Measurements from ENCODE around the gene TM9SF4.

Gene TM9SF4, protein sequence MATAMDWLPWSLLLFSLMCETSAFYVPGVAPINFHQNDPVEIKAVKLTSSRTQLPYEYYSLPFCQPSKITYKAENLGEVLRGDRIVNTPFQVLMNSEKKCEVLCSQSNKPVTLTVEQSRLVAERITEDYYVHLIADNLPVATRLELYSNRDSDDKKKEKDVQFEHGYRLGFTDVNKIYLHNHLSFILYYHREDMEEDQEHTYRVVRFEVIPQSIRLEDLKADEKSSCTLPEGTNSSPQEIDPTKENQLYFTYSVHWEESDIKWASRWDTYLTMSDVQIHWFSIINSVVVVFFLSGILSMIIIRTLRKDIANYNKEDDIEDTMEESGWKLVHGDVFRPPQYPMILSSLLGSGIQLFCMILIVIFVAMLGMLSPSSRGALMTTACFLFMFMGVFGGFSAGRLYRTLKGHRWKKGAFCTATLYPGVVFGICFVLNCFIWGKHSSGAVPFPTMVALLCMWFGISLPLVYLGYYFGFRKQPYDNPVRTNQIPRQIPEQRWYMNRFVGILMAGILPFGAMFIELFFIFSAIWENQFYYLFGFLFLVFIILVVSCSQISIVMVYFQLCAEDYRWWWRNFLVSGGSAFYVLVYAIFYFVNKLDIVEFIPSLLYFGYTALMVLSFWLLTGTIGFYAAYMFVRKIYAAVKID

DNA sequence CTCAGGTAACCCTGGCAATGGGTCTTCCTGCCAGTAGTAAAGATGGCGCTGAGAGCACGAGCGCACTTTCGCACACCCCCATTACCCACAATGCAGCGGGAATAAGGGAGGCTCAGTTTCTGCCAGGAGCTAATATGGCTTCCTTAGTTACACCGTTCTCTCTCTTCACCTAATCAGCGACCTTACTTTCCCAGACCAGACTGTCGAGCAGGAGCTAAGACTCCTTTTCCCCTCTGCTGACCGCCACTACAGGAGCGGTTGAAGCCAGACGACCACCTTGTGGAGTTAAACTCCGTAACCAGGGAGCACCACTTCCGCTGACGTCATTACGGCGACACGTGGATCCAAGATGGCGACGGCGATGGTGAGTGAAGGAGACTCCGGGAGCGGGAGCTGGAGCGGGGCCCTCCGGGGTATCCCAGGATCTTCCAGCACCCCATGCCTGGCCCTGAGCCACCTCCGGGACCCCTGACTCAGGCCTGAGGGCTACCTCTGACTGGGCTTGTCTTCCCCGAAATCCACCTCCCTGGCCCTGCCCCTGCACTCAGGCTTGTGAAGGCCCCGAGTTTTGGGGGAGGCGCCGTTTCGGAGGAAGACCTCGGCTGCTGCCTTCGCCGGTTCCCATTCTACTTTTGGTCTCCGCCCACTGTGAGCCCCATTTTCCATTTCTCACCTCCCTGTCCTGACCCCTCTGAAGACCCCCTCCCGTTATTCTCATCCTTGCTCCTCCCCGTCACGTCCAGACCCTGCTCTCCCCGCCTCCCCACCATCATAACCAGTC lies at the start of gene TM9SF4:
TM9SF4 (plus strand) TSS at position 323 of the 781 bp plus-strand sequence; CDS start at position 350, 27 bp downstream.
- peak; percentile 87 to 90 for DNase-seq

DNA sequence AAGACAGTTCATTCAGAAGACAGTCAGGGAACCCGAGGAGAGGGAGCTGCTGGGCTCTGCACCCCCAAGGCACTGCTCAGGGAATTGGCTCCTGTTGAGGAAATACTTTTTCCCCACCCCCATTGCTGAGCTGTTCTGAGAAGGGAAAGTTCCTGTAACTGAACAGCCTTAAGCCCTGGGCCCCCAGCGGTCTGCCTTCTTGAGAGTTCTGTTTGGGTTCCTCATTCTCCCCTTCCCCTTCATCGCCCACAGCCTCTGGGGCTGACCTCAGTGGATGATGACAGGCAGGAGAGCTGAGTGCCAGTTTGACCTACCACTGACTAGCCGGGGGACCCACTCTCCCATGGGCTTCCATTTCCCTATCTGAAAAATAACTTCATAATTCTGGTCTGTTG lies 46.7 kb upstream of the TM9SF4 start:
- DNase-seq, result peak; percentile 90 to 92

DNA sequence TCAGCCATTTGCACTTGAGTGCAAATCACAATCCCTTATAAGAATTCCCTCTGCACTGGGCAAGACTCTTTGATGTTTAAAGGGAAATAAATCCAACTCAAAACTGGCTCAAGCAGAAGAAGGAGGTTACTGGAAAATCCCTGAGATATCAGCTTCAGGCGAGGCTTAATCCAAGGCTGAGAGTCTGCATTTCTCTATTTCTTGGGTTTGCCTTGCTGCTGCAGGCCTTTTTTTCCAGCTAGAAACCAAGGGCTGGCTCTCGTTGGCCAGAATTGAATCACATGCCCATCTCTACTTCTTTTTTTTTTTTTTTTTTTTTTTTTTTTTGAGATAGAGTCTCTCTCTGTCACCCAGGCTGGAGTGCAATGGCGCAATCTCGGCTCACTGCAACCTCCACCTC lies 45.8 kb upstream of the TM9SF4 start:
- DNase-seq, result peak; percentile 54 to 65

DNA sequence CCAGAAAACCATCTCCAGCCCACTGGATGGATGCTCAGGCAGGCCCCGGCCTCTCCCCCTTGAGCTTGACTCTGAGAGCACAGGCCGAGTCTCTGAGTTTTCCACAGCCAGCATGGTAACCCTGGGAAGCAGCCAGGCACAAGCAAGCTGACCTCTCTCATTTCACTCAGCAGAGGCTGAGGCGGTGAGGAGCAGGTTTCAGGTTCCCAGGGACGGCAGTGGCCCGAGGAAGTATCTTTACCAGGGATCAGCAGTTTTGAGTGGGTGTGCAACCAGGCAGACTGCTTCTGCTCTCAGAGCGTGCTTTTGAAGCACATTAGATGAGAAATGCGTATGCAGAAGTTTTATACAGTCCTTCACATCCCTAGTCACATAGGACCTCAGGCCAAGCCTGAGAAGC lies 44.8 kb upstream of the TM9SF4 start:
- no peak for DNase-seq

DNA sequence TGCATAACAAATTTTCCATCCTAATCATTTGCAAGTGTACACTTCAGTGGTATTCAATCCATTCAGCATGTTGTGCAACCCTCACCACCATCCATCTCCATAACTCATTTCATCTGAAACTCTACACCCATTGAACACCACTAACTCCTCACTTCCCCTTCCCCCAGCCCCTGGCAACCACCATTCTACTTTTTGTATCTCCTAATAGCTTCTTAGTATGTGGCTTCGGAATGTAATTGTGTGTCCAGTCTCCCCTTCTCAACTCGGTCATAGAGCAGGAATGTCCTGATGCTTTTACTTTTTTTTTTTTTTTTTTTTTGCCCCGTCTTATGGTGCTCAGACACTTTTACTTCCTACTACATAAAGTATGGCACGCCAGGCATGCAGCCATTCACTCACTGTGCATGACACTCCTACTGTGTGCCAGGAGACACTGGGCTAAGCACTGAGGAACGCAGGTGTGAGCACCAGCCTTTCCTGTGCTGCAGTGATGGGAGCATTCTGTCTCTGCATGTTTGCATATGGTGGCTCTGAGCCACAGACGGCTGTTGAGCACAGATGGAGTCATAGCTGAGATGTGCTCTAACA lies 42.2 kb upstream of the TM9SF4 start:
- no peak for DNase-seq

DNA sequence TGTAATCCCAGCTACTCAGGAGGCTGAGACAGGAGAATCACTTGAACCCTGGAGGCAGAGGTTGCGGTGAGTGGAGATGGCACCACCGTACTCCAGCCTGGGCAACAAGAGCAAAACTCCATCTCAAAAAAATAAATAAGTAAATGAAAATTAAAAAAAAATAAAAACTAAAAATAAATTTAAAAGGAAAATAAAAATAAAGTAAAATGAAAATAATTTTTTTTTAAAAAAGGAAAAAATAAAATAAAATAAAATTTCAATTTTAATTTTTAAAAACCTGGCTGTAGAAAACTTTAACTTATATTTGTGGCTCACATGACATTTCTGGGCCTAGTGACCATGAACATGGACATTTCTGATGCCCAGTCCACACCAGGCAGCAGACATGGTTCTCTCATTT lies 41.3 kb upstream of the TM9SF4 start:
- no peak for DNase-seq

DNA sequence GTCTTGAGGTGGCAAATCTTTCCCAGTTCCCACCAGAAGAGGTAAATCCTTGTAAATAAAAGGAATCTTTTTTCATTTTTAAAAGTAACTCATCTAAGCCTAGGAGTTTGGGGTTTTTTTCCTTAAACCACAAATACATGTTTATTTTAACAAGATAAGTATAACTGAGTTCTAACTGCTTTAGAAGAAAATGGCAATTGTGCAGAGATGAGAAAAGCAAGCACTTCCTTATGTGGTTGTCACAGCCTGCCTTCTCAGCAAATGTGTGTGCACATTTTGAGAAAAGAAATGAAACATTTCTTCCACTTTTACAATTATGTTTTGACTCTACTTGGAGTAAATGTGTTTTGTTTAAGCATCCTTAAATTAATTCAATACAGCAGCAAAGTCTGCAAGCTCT lies 39.8 kb upstream of the TM9SF4 start:
- no peak for DNase-seq

DNA sequence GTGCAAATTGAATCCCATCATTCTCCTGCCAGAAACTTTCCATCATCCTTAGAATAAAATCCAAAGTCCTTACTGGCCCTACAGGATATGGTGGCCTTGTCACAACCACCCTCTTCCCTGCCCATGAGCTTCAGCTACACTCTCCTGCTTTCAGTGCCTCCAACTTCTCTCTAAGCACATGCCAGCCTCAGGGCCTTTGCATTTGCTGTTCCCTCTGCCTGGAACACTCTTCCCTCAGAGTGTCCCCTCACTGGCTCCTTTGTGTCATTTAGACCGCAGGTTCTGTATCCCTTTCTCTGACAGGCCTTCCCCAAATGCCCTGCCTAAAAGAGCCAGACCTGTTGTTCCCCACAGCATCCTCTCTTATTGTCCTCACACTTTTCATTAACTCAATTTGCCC lies 39.2 kb upstream of the TM9SF4 start:
- DNase-seq, result no peak

DNA sequence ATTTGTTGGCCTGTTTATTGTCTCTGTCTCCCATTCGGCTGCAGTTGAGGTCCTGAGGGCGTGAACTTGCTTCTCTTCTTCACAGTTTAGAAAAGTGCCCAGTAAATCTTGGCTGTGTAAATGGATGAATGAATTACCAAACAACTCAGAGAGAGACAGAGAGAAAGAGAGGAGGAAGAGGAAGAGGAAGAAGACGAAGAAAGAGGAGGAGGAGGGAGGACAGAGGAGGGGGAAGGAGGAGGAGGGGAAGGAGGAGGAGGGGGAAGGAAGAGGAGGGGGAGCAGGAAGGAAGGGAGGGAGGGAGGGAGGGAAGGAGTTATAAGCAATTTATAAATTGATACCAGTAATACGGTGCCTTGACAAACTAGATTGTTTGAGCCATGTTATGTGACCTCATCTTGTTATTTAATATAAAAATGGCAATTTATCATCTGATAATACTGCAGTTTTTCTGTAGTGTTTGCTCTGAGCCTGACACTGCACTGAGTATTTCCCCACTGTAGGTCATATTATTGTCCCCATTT lies 38.8 kb upstream of the TM9SF4 start:
- DNase-seq, result no peak

DNA sequence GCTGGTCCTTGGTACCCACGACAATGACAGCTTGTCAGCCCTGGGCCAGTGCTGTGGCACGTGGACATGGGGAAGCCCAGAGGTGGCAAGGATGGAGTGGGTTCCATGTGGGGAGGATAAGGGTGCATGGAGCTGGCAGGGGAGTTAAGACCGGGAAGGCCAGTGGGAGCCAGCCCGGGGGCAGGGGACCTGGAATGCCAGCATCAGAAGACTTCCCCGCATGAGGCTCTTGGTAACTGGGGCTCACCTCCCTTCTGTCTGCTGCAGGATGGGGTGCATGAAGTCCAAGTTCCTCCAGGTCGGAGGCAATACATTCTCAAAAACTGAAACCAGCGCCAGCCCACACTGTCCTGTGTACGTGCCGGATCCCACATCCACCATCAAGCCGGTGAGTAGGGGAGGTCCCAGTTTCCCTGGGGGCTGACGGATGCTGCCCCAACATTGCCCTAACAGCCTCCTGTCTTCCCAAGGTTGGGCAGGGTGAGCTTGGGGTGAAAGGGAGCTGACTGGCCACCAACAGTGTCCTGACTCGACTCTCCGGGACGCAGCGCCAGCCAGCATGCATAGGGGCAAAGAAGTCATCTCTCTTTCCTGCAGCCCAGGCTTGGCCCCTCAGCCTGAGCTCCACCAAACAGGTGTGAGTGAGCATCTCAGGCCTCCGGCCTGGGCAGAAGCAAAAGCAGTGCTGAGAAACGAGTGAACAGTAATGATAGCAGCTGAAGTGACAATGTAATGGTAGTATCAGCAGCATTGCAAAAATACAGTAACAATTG lies 37.9 kb upstream of the TM9SF4 start:
- DNase-seq, result no peak

DNA sequence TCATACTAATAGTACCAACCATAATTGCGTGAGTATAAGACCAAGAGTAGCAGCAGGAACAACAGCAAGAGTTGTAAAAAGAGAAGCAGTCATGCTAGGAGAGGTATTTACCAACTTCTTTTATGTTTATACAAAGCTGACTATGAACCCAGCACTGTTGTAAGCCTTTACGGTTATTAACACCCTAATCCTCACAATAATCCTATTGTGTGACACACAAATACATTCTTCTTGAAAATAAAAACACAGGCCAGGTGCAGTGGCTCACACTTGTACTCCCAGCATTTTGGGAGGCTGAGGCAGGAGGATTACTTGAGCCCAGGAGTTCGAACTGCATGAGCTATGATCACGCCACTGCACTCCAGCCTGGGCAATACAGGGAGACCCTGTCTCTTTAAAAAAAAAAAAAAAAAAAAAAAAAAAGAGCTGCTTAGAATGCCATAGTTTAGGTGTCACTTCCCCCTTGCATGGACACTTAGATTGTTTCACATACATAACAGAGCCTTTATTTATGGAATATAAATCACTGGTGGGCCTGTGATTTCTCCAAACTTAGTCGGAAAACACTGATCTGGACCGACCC lies 37.3 kb upstream of the TM9SF4 start:
- DNase-seq, result no peak

DNA sequence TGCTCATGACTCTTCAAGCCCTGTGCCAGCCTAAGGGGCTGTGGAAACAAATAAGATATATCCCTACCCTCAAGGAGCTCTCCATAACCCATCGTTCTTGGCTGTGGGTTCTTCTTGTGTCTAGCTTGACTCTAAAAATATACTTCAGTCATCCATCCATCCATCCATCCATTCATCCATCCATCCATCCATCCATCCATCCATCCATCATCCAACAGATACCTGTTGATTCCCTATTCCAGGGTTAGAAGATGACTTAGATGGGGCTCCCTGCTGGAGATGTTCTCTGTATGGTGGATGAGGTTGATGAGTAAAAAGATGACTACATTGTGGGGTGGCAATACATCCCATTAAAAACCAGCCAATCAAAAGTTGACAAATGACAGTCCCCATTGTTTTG lies 34.0 kb upstream of the TM9SF4 start:
- DNase-seq, result no peak

DNA sequence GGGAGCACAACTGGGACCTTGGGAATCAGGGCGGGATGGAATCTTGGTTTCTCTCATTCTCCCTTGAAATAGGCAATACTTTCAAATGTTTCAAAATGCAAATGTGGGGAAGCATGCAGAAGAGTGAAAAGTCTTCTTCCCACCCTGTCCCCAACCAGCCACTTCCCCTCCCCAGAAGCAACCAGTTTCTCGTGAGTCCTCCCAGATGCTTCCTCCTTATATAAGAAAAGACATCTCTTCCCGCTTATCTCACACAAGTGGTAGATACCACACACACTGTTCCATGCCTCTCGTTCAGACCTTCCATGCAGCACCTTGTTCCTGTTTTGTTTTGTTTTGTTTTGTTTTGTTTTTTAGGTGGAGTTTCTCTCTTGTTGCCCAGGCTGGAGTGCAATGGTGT lies 32.3 kb upstream of the TM9SF4 start:
- DNase-seq, result no peak

DNA sequence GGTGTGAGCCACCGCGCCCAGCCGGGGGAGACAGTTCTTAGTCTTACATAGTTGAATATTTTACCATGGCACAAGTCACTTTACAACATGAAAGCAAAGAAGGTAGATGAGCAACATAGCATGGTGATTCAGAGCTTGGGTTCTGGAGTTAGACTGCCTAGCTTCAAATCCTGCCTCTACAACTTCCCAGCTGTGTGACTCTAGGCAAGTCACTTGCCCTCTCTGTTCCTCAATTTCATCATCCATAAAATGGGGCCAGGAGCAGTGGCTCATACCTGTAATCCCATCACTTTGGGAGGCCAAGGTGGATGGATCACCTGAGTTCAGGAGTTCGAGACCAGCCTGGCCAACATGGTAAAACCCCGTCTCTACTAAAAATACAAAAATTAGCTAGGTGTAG lies 31.2 kb upstream of the TM9SF4 start:
- DNase-seq, result no peak

DNA sequence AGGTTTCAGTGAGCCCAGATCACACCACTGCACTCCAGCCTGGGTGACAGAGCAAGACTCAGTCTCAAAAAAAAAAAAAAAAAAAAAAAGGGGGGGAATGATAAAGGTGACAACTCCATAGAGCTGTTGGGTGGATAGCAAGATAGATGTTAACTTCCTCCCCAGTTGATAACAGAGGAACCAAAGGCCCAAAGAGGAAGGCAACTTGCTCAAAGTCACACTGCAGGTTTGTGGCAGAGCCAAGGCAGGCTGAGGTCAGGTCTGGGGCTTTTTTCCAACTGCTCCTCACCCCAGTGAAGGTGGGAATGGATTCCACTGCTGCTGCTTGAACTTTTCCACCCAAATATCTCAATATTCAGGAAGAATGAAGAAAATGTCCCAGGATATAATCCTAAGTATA lies 30.7 kb upstream of the TM9SF4 start:
- peak; percentile 37 to 42 for DNase-seq

DNA sequence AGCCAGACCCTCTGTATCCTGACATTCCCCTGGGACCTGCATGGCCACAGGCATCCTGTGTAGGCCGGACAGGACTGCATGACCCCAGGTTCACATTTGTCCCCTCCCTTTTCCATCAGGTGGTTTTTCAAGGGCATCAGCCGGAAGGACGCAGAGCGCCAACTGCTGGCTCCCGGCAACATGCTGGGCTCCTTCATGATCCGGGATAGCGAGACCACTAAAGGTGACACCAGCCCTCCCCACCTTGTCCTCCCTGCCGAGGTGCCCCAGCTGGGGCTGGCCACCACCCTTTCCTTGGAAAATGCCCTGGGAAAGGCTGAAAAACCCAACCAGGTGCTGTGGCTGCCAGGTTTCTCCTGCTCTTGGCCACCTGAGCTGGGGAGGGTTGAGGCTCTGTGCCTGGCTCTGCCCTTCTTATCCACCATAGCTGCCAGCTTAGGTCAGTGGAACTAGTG lies 29.8 kb upstream of the TM9SF4 start:
- DNase-seq, result no peak

DNA sequence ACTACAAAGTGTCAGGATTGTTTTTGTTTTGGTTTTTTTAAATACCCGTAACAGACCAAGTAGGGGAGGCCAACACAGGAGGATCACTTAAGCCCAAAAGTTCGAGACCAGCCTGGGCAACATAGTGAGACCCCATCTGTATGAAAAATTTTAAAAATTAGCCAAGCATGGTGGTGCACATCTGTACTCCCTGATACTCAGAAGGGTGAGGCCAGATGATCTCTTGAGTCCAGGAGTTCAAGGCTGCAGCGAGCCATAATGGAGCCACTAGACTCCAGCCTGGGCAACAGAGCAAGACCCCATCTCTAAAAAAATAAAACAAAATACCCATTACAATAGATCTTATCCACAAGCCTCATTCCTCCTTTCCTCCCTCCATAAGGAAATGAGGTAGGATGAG lies 28.7 kb upstream of the TM9SF4 start:
- no peak for DNase-seq

DNA sequence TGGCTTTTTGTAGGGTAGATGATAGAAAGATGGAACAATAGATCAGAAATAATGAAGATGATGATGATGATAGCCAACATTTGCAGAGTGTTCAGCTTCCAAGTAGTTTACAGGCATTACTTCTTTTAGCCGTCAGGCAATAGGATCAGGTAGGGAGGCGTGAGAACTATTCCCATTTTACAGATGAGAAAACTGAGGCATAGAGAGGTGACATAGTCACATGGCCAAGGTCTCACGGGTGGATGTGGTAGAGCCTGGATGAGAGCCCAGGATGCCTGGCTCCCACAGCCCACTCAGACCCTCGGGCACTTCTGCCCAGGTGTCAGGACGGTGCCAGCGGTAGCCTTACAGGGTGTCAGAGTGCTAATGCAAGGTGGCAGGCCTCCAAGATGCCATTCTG lies 26.0 kb upstream of the TM9SF4 start:
- no peak for DNase-seq

DNA sequence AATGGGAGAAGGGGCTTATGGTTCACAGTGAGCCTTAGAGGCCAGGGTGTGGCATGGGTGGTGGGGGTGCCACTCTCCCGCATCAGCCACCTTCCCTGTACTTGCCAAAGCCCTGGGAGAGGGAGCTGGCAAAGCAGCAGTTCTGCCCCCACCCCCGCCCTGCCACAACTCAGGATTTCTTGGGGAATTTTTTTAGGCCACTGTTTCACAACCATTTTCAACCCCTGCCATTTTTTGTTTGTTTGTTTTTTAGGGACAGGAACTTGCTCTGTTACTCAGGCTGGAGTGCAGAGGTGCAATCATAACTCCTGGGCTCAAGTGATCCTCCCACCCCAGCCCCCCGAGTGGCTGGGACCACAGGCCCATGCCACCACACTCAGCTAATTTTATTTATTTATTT lies 22.4 kb upstream of the TM9SF4 start:
- no peak for DNase-seq

DNA sequence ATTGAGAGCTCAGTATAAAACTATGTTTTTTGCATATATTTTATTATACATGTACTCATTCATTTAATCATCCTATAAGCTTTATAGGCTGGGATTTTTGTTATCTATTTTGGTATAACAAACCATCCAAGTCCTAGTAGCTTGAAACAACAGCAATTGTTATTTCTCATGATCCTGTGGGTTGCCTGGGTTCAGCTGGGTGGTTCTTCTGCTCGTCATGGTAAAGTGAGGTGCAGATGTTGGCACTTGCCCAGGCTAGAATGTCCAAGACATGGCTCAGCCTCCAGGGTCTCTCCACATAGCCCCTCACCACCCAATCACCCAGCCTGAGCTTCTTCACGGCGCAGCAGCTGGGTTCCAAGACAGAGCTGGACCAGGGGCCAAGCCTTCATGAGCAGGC lies 20.8 kb upstream of the TM9SF4 start:
- DNase-seq, result no peak

DNA sequence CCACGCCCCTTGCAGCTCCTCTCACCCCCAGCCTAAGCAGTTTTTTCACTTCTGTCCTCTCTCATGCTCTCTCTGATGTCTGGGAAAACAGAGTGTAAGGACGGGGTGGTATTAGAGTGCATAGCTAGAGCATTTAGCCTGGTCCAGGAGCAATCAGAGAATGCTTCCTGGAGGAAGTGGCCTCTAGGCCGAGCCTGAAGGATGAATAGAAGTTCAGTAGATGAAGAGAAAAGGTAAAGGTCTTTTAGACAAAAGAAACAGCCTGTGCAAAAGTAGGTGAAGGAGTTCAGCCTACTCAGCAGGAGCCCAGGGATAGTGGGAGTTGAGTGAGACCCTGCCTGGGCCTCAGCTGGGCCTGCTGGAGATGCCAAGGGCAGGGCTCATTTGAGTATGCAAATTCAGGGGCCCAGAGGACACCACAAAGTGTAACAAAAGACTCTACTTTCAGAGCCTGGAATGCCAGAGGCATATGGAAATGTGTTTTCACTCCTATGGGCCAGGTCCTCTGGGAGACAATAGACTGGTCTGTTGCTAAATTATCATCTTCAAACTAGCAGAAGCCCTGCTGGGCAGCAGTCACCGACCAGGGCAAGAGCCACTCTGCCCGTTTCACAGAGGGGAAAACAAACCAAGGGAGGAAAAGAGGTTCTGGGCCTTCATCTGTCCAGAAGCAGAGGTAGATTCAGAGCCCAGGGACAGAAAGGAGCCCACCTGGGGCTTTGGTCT lies 19.7 kb upstream of the TM9SF4 start:
- DNase-seq, result no peak
